ENCODE results near the gene FGF2.

DNA sequence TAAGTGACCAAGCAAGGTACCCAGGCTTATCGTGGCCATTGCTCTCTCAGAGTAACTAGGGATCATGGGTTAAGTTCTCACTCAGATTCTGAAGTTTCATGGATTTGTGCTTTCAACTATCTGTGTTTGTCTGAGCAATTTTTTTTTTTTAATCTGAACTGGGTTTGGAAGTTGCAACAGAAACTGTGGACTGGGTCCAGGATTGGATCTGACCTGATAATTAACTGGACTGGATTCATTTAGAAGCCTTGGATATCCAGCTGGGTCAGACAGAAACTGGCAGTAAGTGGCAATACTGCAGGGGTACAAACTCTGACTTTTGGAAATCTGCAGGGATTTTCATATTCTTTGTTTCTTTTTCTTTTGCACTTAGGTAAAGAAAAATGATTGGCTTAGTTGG, 38.7 kb upstream of the FGF2 start:
- TF ChIP-seq, protein P1, sequence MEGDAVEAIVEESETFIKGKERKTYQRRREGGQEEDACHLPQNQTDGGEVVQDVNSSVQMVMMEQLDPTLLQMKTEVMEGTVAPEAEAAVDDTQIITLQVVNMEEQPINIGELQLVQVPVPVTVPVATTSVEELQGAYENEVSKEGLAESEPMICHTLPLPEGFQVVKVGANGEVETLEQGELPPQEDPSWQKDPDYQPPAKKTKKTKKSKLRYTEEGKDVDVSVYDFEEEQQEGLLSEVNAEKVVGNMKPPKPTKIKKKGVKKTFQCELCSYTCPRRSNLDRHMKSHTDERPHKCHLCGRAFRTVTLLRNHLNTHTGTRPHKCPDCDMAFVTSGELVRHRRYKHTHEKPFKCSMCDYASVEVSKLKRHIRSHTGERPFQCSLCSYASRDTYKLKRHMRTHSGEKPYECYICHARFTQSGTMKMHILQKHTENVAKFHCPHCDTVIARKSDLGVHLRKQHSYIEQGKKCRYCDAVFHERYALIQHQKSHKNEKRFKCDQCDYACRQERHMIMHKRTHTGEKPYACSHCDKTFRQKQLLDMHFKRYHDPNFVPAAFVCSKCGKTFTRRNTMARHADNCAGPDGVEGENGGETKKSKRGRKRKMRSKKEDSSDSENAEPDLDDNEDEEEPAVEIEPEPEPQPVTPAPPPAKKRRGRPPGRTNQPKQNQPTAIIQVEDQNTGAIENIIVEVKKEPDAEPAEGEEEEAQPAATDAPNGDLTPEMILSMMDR (IDR thresholded peaks at IDR 0.05): no peak
- TF ChIP-seq POLR2A (IDR thresholded peaks at IDR 0.05): no peak

Data from testis (tissue), 2 donors.